HG03097 (cell line): ENCODE measurements around the gene CASP9.

Experiments
- ATAC-seq: cut with Tn5 transposase; IDR thresholded peaks from one replicate; pipeline ENCODE4 v1.9.1; 2021; ENCODE audit not compliant: unreplicated experiment, low FRiP score

Gene CASP9

GRCh38 chr1:15451014-15451722 is 72.8 kb downstream of the CASP9 start:
- no peak for ATAC-seq

- no peak for ATAC-seq
Measured at GRCh38 chr1:15449567-15449966, 74.4 kb downstream of the CASP9 start.

- no peak for ATAC-seq
Measured at GRCh38 chr1:15448877-15449462, 75.0 kb downstream of the CASP9 start.

- no peak for ATAC-seq
Measured at GRCh38 chr1:15446212-15446611, 77.8 kb downstream of the CASP9 start.

- ATAC-seq: no peak
Measured at GRCh38 chr1:15445390-15446122, 78.5 kb downstream of the CASP9 start.

- no peak for ATAC-seq
Measured at GRCh38 chr1:15444468-15445389, 79.3 kb downstream of the CASP9 start.

- ATAC-seq: no peak
Measured at GRCh38 chr1:15443281-15443680, 80.7 kb downstream of the CASP9 start.

- ATAC-seq: no peak
Measured at GRCh38 chr1:15442759-15443158, 81.3 kb downstream of the CASP9 start.

- ATAC-seq: no peak
Measured at GRCh38 chr1:15442119-15442518, 81.9 kb downstream of the CASP9 start.
